HFFc6 (cell line): ENCODE results near the gene PTPRF. TPM values are rescaled to one million over a fixed set of nuclear protein-coding genes. Genes with fewer than 3 reads are reported as not detected.

Experiments used
- DNase-seq: peaks from one replicate; pipeline ENCODE4 v3.0.0-alpha.2; 2018
- H3K27ac Mint-ChIP-seq: 2 replicates; pipeline ENCODE4 v1.8.0; 2020; ENCODE audit warnings: mild to moderate bottlenecking, mixed read lengths
- H3K27me3 Mint-ChIP-seq: 2 replicates; pipeline ENCODE4 v1.8.0; 2021; ENCODE audit warnings: mild to moderate bottlenecking, moderate library complexity, mixed read lengths; ENCODE audit not compliant: insufficient read depth
- H3K36me3 Mint-ChIP-seq: 2 replicates; pipeline ENCODE4 v1.8.0; 2021; ENCODE audit warnings: low read depth, mixed read lengths
- H3K4me1 Mint-ChIP-seq: 2 replicates; pipeline ENCODE4 v1.8.0; 2020; ENCODE audit warnings: low read depth, mixed read lengths
- H3K4me3 Mint-ChIP-seq: 2 replicates; pipeline ENCODE4 v1.8.0; 2020; ENCODE audit warnings: mild to moderate bottlenecking, moderate library complexity, mixed read lengths
- H3K9me3 Mint-ChIP-seq: 2 replicates; pipeline ENCODE4 v1.8.0; 2020; ENCODE audit warnings: mild to moderate bottlenecking, mixed read lengths
- CTCF ChIP-seq: fragments of 200-600 bp; sonication (generic); IDR thresholded peaks from 2 replicates; pipeline ENCODE4 v1.5.0; 2021; ENCODE audit warnings: antibody characterized with exemption, mild to moderate bottlenecking
- long read RNA-seq: library from polyadenylated mRNA; unstranded; transcript quantifications from one replicate; pipeline ENCODE4 v2.0.0, GENCODE V29; 2019
- total RNA-seq, 6 experiments: library from RNA; stranded (reverse); fragmentation: NEBNext Ultra II Directional; extraction: Animal tissue kit (Norgen Biotek cat#: 25700); gene quantifications; 2 replicates in 1 of 6; 3 replicates in 5 of 6; pipeline ENCODE4 v1.2.3, GENCODE V29; 2021

PTPRF gene
- total RNA-seq, result 100 to 1,000 TPM in 4 of 6 experiments, 10 to 100 TPM in 2; 94.3 to 119 (median 109) TPM
- long read RNA-seq, partial matches to known transcripts, result 21 of 38 reads
- long read RNA-seq, other reads (novel, unspliced or antisense), result 17 of 38 reads

GRCh38 chr1:43530483-43531106 is at the start of gene PTPRF:
TSS of gene PTPRF (plus strand) at chr1:43530883. CDS start at chr1:43545076, 14,193 bp downstream.
- Mint-ChIP-seq H3K27me3 (no peaks in the 10 kb centered on the region; the same call in none of the 2 replicates), H3K9me3 (no peaks in the 10 kb centered on the region), H3K27ac (peak within 1 kb of the TSS; percentile 92), H3K4me1 (peaks cover 63% of the 10 kb centered on the region), H3K36me3 (no peaks in the 10 kb centered on the region), H3K4me3 (peak within 1 kb of the TSS; percentile 99)
- TF ChIP-seq CTCF, result no peak
- DNase-seq, result peak; percentile 9

- H3K4me1 Mint-ChIP-seq, result peaks cover 44% of the 10 kb centered on the region
- no peak for DNase-seq
- no peak overlapping the region for H3K4me3 Mint-ChIP-seq
- TF ChIP-seq CTCF, result no peak
- H3K36me3 Mint-ChIP-seq, result peaks cover 18% of the 10 kb centered on the region
- H3K9me3 Mint-ChIP-seq, result no peaks in the 10 kb centered on the region; the same call in 1 of the 2 replicates
- no peak overlapping the region for H3K27ac Mint-ChIP-seq
- no peaks in the 10 kb centered on the region for H3K27me3 Mint-ChIP-seq
Observed at GRCh38 chr1:43481491-43481890, 49.2 kb upstream of the PTPRF start.

- peaks cover 4% of the 10 kb centered on the region for H3K9me3 Mint-ChIP-seq
- H3K27ac Mint-ChIP-seq, result 0 out of 2 replicates have a peak overlapping the region, but pooled peaks have one; percentile 43
Observed at GRCh38 chr1:43482215-43482614, 48.5 kb upstream of the PTPRF start.

GRCh38 chr1:43484367-43484766 is 46.3 kb upstream of the PTPRF start:
- H3K9me3 Mint-ChIP-seq, result peaks cover 23% of the 10 kb centered on the region
- H3K27me3 Mint-ChIP-seq, result no peaks in the 10 kb centered on the region
- no peak overlapping the region for H3K27ac Mint-ChIP-seq
- H3K4me1 Mint-ChIP-seq, result peaks cover 22% of the 10 kb centered on the region
- H3K4me3 Mint-ChIP-seq, result no peak overlapping the region
- peaks cover 36% of the 10 kb centered on the region for H3K36me3 Mint-ChIP-seq
- DNase-seq, result no peak
- TF ChIP-seq CTCF, result no peak

More at GRCh38 chr1:43482215-43482614, 48.5 kb upstream of the PTPRF start:
- TF ChIP-seq CTCF, result no peak
- Mint-ChIP-seq H3K36me3 (peaks cover 22% of the 10 kb centered on the region), H3K27me3 (no peaks in the 10 kb centered on the region), H3K4me3 (no peak overlapping the region; the same call in 1 of the 2 replicates), H3K4me1 (peaks cover 37% of the 10 kb centered on the region)
- DNase-seq, result no peak

DNA sequence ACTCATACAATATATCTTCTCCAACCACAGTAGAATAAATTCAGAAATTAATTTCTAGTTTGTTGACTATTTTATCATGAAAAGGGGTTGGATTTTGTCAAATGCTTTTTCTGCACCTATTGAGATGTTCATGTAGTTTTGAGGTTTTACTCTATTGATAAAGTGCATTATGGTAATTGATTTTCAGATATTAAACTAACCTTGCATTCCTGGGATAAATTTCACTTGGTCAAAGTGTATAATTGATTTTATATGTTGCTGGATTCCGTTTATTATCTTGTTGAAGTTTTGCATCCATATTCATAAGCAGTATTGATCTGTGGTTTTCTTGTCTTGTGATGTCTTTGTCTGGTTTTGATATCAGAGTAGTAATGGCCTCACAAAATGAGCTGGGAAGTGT is 42.5 kb upstream of the PTPRF start:
- peaks cover 2% of the 10 kb centered on the region; the same call in 1 of the 2 replicates for H3K27me3 Mint-ChIP-seq
- no peak for DNase-seq
- H3K4me1 Mint-ChIP-seq, result peaks cover 10% of the 10 kb centered on the region
- H3K27ac Mint-ChIP-seq, result no peak overlapping the region
- H3K9me3 Mint-ChIP-seq, result peaks cover 54% of the 10 kb centered on the region
- no peak overlapping the region for H3K4me3 Mint-ChIP-seq
- H3K36me3 Mint-ChIP-seq, result peaks cover 61% of the 10 kb centered on the region
- no peak for TF ChIP-seq CTCF
